Epithelial cell of proximal tubule (primary cell): Measurements from ENCODE around the gene DAPK1. TPM values are rescaled to one million over a fixed set of nuclear protein-coding genes. Genes with fewer than 3 reads are reported as not detected.
A peak's percentile ranks its signal among the peaks of the same experiment; 100 is the strongest.
"Not testable (repeated sequence)": the region's sequence is repeated elsewhere in the genome, so short reads cannot be mapped to it uniquely, and the experiment has no call there.

Source experiments
- DNase-seq: peaks from one replicate; pipeline ENCODE4 v3.0.0-alpha.2; 2011; ENCODE audit warnings: low read depth
- H3K4me3 ChIP-seq: 2 replicates; pipeline ENCODE4 v1.5.1; 2011; ENCODE audit warnings: low read depth, mild to moderate bottlenecking, low read length
- CTCF ChIP-seq: conservative IDR thresholded peaks from 2 replicates; pipeline ENCODE4 v1.5.1; 2012; ENCODE audit warnings: low read depth, mild to moderate bottlenecking, low read length
- total RNA-seq: library from RNA; depleted of rRNA; stranded (reverse); fragments of >200 nt; gene quantifications from 2 replicates; pipeline ENCODE4 v1.2.3, GENCODE V29; 2015

The DAPK1 gene
- total RNA-seq, 1 donor from 2014 or later = 46.3 TPM

DNA sequence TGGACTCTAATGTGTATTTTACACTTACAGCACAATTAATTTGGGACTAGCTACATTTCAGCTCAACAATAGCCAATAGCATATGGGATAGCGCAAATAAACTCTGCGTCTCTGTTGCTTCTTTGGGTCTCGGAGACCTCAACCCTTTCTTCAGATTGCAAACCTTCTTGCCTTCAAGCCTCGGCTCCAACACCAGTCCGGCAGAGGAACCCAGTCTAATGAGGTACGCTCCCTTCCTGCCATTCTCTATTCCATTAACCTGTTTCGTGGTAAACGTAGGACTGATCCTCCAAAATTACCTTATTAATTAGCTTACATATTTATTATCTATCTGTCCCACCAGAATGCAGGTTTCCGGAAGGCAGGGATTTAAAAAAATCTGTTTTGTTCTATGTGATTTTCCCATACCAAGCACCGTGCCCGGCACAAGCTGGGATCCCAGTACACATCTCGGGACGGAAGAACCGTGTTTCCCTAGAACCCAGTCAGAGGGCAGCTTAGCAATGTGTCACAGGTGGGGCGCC is 525 bp upstream of the DAPK1 start:
- TF ChIP-seq CTCF = no peak
- H3K4me3 ChIP-seq = peak overlapping the region; percentile 83
- DNase-seq = no peak

DNA sequence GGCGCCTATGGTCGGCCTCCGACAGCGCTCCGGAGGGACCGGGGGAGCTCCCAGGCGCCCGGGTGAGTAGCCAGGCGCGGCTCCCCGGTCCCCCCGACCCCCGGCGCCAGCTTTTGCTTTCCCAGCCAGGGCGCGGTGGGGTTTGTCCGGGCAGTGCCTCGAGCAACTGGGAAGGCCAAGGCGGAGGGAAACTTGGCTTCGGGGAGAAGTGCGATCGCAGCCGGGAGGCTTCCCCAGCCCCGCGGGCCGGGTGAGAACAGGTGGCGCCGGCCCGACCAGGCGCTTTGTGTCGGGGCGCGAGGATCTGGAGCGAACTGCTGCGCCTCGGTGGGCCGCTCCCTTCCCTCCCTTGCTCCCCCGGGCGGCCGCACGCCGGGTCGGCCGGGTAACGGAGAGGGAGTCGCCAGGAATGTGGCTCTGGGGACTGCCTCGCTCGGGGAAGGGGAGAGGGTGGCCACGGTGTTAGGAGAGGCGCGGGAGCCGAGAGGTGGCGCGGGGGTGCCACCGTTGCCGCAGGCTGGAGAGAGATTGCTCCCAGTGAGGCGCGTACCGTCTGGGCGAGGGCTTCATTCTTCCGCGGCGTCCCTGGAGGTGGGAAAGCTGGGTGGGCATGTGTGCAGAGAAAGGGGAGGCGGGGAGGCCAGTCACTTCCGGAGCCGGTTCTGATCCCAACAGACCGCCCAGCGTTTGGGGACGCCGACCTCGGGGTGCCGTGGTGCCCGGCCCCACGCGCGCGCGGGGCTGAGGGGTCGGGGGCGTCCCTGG is 561 bp downstream of the DAPK1 start:
- peak; percentile 42 for TF ChIP-seq CTCF
- DNase-seq = no peak
- peak overlapping the region; percentile 83 for H3K4me3 ChIP-seq

DNA sequence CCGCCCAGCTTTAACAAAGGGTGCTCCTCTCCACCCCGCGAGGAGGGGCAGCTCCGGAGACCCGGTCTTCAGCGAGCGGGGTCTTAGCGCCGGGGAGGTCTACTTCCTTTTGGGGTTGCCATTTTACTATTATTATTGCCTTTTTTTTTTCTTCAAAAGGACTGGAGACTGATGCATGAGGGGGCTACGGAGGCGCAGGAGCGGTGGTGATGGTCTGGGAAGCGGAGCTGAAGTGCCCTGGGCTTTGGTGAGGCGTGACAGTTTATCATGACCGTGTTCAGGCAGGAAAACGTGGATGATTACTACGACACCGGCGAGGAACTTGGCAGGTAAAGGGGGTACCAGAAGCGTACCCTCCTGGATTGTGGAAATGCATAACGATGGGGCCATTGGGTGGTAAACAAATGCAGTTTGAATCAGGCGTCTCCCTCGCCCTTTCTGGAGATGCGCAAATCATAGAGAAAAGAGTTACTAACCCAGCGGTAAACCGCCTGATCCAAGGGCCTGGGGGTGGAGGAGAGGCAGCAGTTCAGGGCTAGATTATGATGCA is 1.2 kb downstream of the DAPK1 start:
- H3K4me3 ChIP-seq = peak overlapping the region; percentile 83

DNA sequence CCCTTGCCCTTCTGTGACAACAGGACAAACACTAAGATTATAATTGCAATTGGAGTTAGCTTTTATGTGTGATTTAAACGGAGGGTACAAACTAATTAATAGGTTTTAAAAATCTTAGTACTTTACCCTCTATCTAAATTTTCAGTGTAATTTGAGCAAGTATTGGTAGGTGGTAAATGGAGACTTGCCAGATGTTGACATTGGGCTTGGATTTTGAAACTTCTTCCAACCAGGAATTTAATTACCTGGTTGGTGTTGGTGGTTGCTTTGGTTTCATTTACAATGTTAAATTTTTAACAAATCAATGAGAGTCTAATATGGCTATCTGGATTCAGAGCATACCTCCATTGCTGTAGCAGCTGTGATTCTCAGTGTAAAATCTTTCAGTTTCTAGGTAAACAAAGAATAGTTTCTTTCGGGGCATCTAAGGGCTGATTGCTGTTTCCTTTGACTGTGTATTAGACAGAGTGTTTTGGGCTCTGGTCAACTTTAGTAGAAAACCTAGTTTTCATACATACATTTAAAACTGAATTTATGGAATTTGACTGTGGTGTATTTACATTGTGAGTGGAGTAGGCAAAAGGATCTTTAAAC is 1.9 kb downstream of the DAPK1 start:
- no peak for TF ChIP-seq CTCF
- DNase-seq = no peak
- H3K4me3 ChIP-seq = peak overlapping the region; percentile 83

More for the DNA sequence above, 1.2 kb downstream of the DAPK1 start:
- TF ChIP-seq CTCF = no peak
- no peak for DNase-seq

DNA sequence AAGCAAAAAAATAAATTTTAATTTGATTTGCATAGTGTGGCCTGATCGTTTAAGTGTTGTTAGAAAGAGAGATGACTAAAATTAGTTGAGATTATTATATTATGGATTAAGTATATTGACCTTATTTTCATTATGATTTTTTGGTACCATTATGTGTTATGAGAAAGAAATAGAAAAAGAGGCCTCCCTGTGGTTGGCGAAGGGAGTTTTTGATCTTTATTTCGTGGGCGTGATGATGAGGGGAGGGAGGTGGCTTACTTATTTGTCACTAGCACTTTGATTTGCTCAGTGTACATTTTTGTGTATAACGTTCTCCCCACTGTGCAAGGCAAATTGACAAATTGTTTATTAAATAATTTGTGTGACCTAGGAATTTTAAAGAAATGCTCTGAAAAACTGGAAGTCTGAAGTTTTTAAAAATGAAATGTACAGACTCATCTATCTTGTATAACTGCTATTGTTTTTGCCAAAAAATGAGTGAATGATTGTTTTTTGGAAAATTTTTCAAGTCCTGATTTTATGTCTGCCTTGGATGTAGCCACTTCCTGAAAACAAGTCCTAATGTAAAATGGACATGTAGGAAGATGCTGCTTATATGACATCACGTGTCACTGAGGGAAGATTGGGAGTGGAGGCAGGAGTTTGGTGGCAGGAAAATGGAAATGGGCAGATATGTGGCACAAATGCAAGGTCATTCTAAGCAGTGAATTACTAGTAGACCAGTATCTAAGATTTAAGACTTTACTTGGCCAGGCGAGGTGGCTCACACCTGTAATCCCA is 3.0 kb downstream of the DAPK1 start:
- peak; percentile 32 for TF ChIP-seq CTCF
- DNase-seq = no peak
- H3K4me3 ChIP-seq = peak overlapping the region; percentile 83

- not testable (repeated sequence) for DNase-seq, H3K4me3 ChIP-seq
These were observed 3.6 kb downstream of the DAPK1 start for GRCh38 chr9:87501271-87501656.

GRCh38 chr9:87501806-87502205 is 4.1 kb downstream of the DAPK1 start:
- no peak for TF ChIP-seq CTCF
- DNase-seq = no peak
- peak overlapping the region; percentile 9 for H3K4me3 ChIP-seq
